HG02610 (cell line): Measurements from ENCODE around the gene WIZ.
A peak's percentile ranks its signal among the peaks of the same experiment; 100 is the strongest.
"Not testable (repeated sequence)": the region's sequence is repeated elsewhere in the genome, so short reads cannot be mapped to it uniquely, and the experiment has no call there.

ENCODE experiments used
- ATAC-seq: cut with Tn5 transposase; IDR thresholded peaks from one replicate; pipeline ENCODE4 v1.9.1; 2021; ENCODE audit warnings: mild to moderate bottlenecking, moderate library complexity; ENCODE audit not compliant: unreplicated experiment

WIZ gene

GRCh38 chr19:15412832-15413231 is 36.9 kb downstream of the WIZ start:
- ATAC-seq: no peak

- ATAC-seq: not testable (repeated sequence)
These were observed 38.4 kb downstream of the WIZ start for GRCh38 chr19:15411351-15411750.

GRCh38 chr19:15404780-15405211 is 45.0 kb downstream of the WIZ start:
- ATAC-seq: no peak

GRCh38 chr19:15404097-15404779 is 45.5 kb downstream of the WIZ start:
- ATAC-seq: no peak

DNA sequence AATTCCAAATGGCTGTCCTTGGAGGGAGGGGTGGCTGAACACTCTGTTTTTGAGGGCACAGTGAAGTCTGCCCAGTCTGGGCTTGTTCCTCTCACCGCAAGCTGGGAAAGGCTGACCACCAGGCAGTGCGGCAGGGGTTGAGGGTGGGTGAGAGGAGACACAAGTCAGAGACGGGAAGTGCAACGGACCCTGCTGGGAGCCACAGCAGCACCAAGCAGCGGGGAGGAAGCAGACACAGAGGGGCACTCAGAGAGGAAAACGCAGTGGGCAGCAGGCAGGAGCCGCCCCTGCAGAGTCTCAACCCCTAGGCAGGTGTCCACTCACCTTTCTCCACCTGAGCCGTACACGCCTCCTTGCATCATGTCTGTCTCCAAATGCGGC is 46.6 kb downstream of the WIZ start:
- no peak for ATAC-seq

DNA sequence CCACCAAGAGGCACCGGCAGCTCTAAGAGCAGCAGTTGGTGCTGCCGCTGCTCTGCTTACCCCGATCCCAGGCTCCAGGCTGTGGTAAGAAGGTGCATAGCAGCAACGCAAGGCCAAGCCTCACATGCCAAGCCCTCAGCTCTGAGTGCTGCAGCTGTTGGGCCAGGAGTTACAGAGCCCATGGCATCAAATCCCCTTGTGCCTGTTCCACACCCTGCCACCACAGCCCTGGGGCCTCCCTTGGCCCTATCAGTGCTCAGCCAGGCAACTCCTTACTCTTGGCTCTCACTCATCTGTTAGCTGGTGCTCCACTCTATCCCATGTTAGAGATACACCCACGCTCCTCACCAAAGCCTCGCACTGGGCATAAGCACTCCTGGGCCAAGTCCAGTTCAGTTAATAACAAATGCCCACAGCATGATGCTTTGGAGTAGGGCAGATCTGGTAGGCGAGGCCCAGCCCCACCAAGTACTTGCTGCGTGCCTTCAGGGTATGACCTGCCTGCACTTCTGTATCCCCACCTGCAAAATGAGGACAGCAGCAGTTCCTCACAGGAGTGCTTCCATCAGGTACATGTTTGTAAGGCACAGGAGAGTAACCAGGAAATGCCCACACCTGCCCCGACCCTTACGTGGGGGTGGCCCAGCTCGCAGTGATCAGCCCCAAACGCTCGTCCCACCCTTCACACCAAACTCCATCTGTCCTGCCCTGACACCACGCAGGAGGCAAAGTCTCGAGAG is 47.2 kb downstream of the WIZ start:
- no peak for ATAC-seq

GRCh38 chr19:15401397-15401710 is 48.4 kb downstream of the WIZ start:
- ATAC-seq: no peak

DNA sequence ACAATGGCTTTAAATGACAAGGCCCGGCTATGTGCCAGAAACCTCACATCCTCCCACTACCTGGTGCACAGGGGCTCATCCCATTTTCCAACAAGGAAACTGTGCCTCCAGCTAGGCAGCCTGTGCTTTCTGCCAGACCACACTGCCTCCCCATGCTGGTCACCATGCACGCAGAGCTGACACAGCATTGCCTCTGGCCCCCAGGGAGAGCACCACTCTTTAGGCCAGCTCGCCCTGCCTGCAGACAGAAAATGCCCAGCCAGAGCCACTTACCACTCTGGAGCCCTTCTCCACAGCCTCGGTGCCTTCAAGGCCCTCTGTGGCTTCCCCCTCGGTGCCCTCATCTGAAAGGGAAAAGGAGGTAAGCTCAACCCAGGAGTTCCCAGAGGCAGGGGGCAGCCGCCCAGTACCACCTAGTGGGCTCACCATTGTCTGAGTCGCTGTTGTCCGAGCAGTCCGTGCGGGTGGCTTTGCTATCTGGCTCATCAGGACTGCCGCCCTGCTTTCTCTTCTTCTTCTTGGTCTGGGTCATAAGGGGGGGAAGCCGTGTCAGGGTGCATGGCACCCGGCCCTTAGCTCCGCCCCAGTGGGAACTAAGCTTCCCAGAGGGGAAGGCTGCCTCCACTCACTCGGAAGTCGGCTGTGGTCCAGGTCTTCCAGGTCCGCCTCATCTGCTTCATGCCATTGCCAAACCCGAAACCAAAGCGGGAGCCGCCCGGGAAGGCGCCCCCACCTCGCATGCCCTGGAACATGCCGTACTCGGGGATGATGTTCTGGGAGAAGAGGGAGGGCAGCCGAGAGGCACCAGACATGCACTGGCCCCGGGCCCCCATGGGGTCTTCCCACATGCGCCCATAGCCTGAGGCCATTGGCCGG is 49.0 kb downstream of the WIZ start:
- no peak for ATAC-seq

DNA sequence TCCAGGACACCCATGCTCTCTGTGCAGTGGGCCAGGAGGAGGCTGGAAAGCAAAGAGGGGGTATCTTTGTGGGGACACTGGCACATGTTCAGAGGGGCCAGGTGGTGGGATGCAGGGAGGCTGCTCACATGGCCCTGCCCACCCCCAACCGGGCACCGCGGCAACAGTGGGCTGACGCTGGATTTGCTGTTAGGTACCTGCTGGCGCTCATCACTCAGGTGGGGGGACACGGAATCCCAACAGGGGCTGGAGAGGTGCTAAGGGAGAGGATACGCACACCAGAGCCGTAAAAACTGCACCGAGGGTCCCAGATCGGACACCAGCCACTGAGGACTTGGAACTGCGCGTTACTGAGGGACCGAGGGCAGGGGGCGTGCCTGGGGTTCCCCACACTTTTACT is 50.1 kb downstream of the WIZ start:
- no peak for ATAC-seq

GRCh38 chr19:15399234-15399515 is 50.6 kb downstream of the WIZ start:
- no peak for ATAC-seq

- no peak for ATAC-seq
These were observed 51.1 kb downstream of the WIZ start for GRCh38 chr19:15398501-15399233.

GRCh38 chr19:15397782-15398181 is 52.0 kb downstream of the WIZ start:
- no peak for ATAC-seq

GRCh38 chr19:15397236-15397635 is 52.5 kb downstream of the WIZ start:
- no peak for ATAC-seq

- no peak for ATAC-seq
These were observed 53.3 kb downstream of the WIZ start for GRCh38 chr19:15396436-15396835.

DNA sequence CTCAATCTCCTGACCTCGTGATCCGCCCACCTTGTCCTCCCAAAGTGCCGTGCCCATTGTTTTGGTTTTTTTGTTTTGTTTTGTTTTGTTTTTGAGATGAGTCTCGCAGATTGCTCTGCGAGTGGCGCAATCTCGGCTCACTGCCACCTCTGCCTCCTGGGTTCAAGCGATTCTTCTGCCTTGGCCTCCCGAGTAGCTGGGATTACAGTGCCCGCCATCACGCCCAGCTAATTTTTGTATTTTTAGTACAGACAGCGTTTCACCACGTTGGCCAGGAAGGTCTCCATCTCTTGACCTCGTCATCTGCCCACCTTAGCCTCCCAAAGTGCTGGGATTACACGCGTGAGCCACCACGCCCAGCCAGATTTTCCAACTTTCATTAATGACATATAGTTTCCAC is 54.5 kb downstream of the WIZ start:
- not testable (repeated sequence) for ATAC-seq

DNA sequence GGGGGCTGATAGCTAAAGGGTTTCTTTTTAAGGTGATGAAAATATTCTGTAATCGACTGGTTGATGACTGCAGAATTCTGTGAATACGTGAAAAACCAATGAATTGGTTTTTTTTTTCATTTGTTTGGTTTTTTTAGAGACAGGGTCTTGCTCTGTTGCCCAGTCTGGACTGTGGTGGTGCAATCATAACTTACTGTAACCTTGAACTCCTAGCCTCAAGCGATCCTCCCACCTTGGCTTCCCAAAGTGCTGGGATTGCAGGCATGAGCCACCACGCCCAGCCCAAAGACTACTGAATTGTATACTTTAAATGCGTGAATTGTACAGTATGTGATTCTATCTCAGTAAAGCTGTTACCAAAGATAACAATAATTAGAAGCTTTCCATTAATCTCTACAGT is 55.3 kb downstream of the WIZ start:
- no peak for ATAC-seq

DNA sequence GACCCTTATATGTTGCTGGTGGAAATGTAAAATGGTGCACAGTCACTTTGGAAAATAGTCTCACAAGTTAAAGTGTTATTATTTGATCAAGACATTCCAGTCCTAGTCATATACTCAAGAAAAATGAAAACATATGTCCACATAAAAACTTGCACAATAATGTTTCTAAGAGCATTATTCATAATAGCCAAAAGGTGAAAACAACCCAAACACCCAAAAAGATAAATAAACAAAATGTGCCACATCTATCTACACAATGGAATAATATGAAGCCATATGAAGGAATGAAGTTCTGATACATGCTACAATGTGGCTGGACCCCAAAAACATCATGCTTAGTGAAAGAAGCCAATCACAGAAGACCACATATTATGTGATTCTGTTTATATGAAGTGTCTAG is 55.8 kb downstream of the WIZ start:
- ATAC-seq: no peak

GRCh38 chr19:15390814-15391213 is 58.9 kb downstream of the WIZ start:
- no peak for ATAC-seq

- no peak for ATAC-seq
These were observed 67.9 kb downstream of the WIZ start for GRCh38 chr19:15381864-15382263.

GRCh38 chr19:15381429-15381828 is 68.3 kb downstream of the WIZ start:
- no peak for ATAC-seq

DNA sequence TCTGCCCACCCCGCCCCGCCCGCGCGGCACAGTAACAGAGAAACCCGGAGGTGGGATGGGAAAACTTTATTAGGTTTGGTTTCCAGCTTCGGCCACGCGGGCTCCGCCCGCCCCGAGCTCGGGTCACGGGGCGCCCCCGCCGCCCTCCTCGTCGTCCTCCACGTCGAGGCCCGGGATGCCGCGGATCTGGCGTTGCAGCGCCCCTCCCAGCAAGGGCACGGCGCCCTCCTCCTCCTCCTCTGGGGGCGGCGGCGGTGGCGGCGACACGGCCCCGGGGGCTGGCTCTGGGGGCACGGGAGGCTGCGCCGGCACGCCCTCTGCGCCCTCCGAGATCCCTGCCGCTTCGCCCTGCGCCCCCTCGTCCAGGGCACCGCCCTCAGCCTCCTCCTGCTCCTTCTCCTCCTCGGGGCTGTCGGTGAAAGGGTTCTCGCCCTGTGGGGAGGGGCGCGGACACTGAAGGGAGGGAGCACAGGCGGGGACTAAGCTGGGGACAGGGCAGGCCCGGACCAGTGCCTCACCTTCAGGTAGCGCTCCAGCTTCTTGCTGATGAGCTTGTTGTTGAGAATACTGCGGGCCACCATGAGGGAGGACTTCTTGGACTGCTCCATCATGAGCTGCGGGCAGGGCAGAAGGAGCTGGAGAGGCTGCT is 69.6 kb downstream of the WIZ start:
- ATAC-seq: peak; percentile 16
